Peyer's patch (tissue), 4 donors: ENCODE results near the gene ZCCHC14. TPM values are rescaled to one million over a fixed set of nuclear protein-coding genes. Genes with fewer than 3 reads are reported as not detected.

ENCODE experiments used
- DNase-seq, 3 donors: peaks; one replicate each; pipeline ENCODE4 v3.0.0-alpha.2; 2017 to 2019
- H3K27ac ChIP-seq, 4 donors: fragments of 200-600 bp; sonication (generic); one replicate each; pipeline ENCODE4 v1.5.1; 2016 to 2019
- H3K27me3 ChIP-seq, 2 donors: fragments of 200-600 bp; sonication (generic); one replicate each; pipeline ENCODE4 v1.5.1; 2019
- H3K36me3 ChIP-seq, 3 donors: fragments of 200-600 bp; sonication (generic); one replicate each; pipeline ENCODE4 v1.5.1; 2016 to 2019
- H3K4me1 ChIP-seq, 4 donors: fragments of 200-600 bp; sonication (generic); one replicate each; pipeline ENCODE4 v1.5.1; 2016 to 2019
- H3K4me3 ChIP-seq, 4 donors: fragments of 200-600 bp; sonication (generic); 1 replicate in 3 of 4; 2 replicates in 1 of 4; pipeline ENCODE4 v1.5.1; 2016 to 2019; ENCODE audit warnings: mild to moderate bottlenecking in 1 of 4
- H3K9me3 ChIP-seq, 4 donors: fragments of 200-600 bp; sonication (generic); one replicate each; pipeline ENCODE4 v1.5.1; 2016 to 2019; ENCODE audit warnings: mild to moderate bottlenecking in 1 of 4
- POLR2A ChIP-seq, 2 donors: fragments of 450-650 bp; IDR thresholded peaks; one replicate each; pipeline ENCODE4 v1.5.1; 2017; ENCODE audit warnings: antibody characterized with exemption in 2 of 2, mild to moderate bottlenecking in 2 of 2, moderate library complexity in 2 of 2
- total RNA-seq, 4 donors: library from RNA; depleted of rRNA; stranded (reverse); fragments of >200 nt; gene quantifications; one replicate each; pipeline ENCODE4 v1.1.0, GENCODE V29; 2016
- TF ChIP-seq, protein P1 (sequence below), 6 experiments: fragments of 450-650 bp in 4 of 6; fragments of 200-600 bp in 2 of 6; sonication (generic) in 1 of 6; IDR thresholded peaks; one replicate each; pipeline ENCODE4 v1.5.1; 2017 to 2019; ENCODE audit warnings: antibody characterized with exemption in 6 of 6, mild to moderate bottlenecking in 3 of 6, moderate library complexity in 1 of 6

Gene ZCCHC14
- total RNA-seq, 4 donors from 2014 or later: 28.1 to 68.9 (median 55.9) TPM

DNA sequence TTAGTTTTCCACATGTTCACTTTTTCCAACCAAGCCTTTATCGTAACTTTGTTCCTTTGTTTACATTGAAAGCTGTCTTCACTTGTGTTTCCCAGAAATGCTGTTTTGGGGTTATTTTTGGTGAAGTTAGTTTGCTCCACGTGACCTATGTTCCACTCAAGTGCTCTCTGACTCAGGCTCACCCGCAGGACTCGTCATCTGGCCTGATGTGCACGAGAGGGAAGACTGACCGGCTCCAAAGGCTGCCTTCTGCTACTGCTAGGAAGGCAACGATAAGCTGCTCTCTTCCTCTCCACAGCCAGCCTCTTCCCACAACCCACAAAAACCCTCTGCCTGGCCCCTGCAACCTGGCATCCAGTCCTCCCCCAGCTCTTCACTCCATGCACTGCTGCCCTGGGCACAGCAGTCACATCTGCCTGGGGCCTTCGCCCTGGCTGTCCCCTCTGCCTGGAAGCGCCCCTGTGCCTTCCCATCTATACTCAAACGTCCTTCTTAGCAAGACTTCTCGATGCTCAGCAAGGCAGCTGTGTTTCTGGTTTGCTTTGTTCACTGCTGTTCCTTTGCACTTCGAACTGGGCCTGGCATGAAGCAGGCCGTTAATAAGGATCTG lies 28.0 kb downstream of the ZCCHC14 start:
- DNase-seq: peak; percentile 42 to 86 (median 67)
- H3K27me3 ChIP-seq: no peaks in the 10 kb centered on the region
- TF ChIP-seq, protein P1, sequence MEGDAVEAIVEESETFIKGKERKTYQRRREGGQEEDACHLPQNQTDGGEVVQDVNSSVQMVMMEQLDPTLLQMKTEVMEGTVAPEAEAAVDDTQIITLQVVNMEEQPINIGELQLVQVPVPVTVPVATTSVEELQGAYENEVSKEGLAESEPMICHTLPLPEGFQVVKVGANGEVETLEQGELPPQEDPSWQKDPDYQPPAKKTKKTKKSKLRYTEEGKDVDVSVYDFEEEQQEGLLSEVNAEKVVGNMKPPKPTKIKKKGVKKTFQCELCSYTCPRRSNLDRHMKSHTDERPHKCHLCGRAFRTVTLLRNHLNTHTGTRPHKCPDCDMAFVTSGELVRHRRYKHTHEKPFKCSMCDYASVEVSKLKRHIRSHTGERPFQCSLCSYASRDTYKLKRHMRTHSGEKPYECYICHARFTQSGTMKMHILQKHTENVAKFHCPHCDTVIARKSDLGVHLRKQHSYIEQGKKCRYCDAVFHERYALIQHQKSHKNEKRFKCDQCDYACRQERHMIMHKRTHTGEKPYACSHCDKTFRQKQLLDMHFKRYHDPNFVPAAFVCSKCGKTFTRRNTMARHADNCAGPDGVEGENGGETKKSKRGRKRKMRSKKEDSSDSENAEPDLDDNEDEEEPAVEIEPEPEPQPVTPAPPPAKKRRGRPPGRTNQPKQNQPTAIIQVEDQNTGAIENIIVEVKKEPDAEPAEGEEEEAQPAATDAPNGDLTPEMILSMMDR (IDR thresholded peaks at IDR 0.05): no peak
- peak in 1 of 2 donors; percentile 26 for TF ChIP-seq POLR2A (IDR thresholded peaks at IDR 0.05)
- H3K9me3 ChIP-seq: no peaks in the 10 kb centered on the region
- peak overlapping the region; percentile 64 to 96 (median 85) for H3K27ac ChIP-seq
- no peaks in the 10 kb centered on the region for H3K36me3 ChIP-seq
- peaks cover 7 to 60% (median 20%) of the 10 kb centered on the region in 4 donors for H3K4me1 ChIP-seq
- H3K4me3 ChIP-seq: peak overlapping the region in 2 of 4 donors; percentile 21 to 30

DNA sequence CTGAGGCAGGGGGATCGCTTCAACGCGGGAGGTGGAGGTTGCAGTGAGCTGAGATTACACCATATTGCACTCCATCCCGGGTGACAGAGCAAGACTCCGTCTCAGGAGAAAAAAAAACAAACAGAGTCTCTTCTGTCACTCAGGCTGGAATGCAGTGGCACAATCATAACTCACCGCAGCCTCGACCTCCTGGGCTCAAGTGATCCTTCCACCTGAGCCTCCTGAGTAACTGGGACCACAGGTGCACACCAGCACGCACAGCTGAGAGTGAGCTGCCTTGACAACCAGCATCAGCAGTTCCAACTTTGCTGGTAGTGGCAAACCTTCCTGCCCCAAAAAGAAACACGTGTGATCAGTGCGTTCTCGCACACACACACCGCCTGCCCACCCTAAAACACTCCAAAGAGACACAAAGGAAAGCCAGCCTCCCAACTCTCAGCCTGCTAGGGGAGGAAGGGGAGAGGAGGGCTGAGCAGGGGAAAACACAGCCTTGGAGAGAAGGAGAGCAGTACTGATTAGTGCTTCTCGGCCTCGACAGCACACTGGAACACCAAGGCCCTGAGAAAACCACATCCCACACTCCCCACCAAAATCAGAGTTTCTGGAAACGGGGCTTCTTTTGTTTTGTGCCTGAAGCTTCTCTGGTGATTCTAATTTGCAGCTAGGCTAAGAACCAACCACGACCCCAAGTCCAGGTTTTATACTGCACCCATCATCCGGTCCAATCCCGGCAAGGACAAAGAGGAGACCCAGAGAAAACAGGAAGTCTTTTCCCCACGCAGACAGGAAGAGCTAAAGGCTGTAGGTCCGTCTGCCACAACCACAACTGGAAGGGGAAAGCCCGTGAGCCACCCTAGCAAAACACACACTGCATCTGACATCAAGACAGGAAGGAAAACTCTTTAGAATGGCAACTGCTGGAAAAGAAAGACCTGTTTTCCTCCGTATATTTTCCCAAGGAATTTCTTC lies 28.8 kb downstream of the ZCCHC14 start:
- Histone ChIP-seq H3K4me3 (no peak overlapping the region), H3K9me3 (no peaks in the 10 kb centered on the region), H3K27me3 (no peaks in the 10 kb centered on the region), H3K4me1 (peaks cover 7 to 57% (median 20%) of the 10 kb centered on the region in 4 donors), H3K36me3 (peaks cover 0 to 3% (median 0%) of the 10 kb centered on the region in 3 donors), H3K27ac (peak overlapping the region; percentile 64 to 96 (median 85))
- peak in 1 of 3 donors; percentile 54 for DNase-seq
- TF ChIP-seq POLR2A (IDR thresholded peaks at IDR 0.05): no peak
- TF ChIP-seq, protein P1 (IDR thresholded peaks at IDR 0.05): no peak

DNA sequence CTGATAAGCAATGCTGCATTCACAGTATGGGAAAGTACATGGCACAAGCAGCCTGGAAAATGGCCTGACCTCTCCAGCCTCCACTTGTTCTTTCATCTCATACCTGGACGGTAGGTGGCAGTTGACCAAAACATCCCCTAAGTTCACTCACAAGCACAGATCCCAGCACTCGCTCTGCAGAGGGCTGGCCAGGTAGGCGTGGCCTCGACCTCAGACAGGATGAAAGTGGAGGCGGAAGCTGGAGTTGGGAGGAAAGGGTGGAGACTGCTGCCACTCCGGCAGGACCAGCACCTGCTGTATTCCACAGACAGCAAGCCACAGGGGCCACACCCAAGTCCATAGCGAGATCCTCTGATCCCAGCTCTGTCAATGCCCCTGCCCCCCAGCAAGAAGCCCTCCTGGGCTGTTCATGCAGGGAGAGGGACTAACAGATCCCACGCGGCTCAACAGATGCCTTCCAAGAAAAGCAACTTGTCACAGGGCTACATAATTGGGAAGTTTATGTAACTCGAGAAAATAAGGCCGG lies 31.3 kb downstream of the ZCCHC14 start:
- Histone ChIP-seq H3K9me3 (no peaks in the 10 kb centered on the region), H3K36me3 (peaks cover 0 to 14% (median 0%) of the 10 kb centered on the region in 3 donors), H3K27me3 (no peaks in the 10 kb centered on the region), H3K4me1 (peaks cover 13 to 72% (median 19%) of the 10 kb centered on the region in 4 donors), H3K27ac (peak overlapping the region; percentile 16 to 75 (median 54)), H3K4me3 (peak overlapping the region in 1 of 4 donors; percentile 20)
- TF ChIP-seq, protein P1 (IDR thresholded peaks at IDR 0.05): peak in 3 of 6 experiments; percentile 77 to 82 (median 81)
- no peak for TF ChIP-seq POLR2A (IDR thresholded peaks at IDR 0.05)
- DNase-seq: peak; percentile 45 to 94 (median 94)

DNA sequence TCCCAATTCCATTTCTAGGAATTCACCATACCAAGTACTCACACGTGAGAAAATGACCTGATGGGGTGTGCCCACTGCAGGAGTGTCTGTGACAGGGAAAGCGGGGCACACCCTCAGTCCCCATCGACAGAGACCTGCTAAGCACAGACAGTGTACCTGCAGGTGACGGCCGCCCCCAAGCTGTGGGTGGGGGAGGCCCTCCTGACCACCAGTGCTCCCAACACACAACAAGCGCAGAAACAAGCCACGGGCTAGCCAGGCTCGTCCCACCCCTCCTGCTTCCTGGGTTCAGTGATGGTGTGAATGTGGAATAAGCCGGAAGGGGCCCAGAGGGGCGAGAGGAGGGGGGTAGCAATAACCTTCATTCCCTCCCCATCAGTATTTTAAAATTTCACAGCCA lies 31.9 kb downstream of the ZCCHC14 start:
- no peak overlapping the region for H3K4me3 ChIP-seq
- DNase-seq: no peak
- no peaks in the 10 kb centered on the region for H3K9me3 ChIP-seq
- H3K36me3 ChIP-seq: peaks cover 0 to 14% (median 0%) of the 10 kb centered on the region in 3 donors
- peak overlapping the region in 1 of 4 donors; percentile 75 for H3K27ac ChIP-seq
- peaks cover 8 to 66% (median 16%) of the 10 kb centered on the region in 4 donors for H3K4me1 ChIP-seq
- no peaks in the 10 kb centered on the region for H3K27me3 ChIP-seq
- TF ChIP-seq POLR2A (IDR thresholded peaks at IDR 0.05): no peak
- TF ChIP-seq, protein P1 (IDR thresholded peaks at IDR 0.05): no peak

DNA sequence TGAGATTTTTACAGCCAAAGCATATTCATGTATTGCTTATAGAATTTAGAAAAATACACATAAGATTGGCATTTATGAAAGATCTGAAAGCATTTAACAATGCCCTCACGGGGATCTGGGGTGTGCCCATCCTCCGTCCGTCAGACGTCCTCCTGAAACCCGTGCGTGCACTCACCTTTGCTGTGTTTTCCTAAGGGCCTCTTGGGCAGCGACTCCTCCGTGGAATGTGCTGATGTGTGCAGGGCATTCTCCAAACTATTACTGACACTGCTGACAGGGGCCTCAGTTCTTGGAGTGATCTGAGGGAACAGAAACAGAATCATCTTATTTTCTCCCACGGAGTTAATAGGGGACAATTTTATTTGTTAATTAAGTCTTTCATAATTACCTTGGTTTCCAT lies 33.0 kb downstream of the ZCCHC14 start:
- TF ChIP-seq POLR2A (IDR thresholded peaks at IDR 0.05): no peak
- TF ChIP-seq, protein P1 (IDR thresholded peaks at IDR 0.05): no peak
- no peak for DNase-seq
- Histone ChIP-seq H3K36me3 (peaks cover 0 to 14% (median 0%) of the 10 kb centered on the region in 3 donors), H3K4me3 (no peak overlapping the region), H3K9me3 (no peaks in the 10 kb centered on the region), H3K27me3 (no peaks in the 10 kb centered on the region), H3K27ac (no peak overlapping the region), H3K4me1 (peaks cover 8 to 61% (median 10%) of the 10 kb centered on the region in 4 donors)
